ENCODE results near the gene MERTK. TPM values are rescaled to one million over a fixed set of nuclear protein-coding genes. Genes with fewer than 3 reads are reported as not detected.
"Not testable (repeated sequence)": the region's sequence is repeated elsewhere in the genome, so short reads cannot be mapped to it uniquely, and the experiment has no call there.

The MERTK gene
- total RNA-seq, 2 experiments from 2014 or later = 0.08 to 0.19 TPM

DNA sequence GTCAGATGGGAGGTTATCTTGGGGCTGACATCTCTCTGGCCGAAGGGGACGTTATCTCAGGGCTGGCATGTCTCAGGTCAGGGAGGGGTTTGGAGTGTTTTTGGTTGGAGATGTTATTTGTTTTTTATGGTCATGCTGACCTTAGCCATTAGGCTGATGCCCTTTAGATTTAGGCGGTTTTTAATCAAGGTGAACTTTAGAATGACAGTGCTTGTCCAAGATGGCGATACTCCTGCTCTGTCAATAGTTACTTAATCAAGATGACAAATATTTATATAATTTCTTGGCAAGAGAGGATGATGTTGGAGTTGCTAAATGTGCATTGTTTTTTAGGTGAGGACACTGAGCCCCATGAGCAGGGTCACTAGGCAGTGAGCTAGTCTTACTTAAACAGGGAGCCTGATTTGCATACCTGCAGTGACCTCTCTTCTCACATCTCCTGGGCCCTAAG is 34.5 kb downstream of the MERTK start:
- Mint-ChIP-seq H3K36me3 (ENCODE audit: low read depth) (no peaks in the 10 kb centered on the region), H3K27ac (no peak overlapping the region), H3K9me3 (no peaks in the 10 kb centered on the region), H3K4me3 (no peak overlapping the region), H3K4me1 (ENCODE audit: low read depth) (no peaks in the 10 kb centered on the region), H3K27me3 (peaks cover 8% of the 10 kb centered on the region)
- no peak for ATAC-seq (ENCODE audit: poor library complexity)
- CTCF ChIA-PET = no interaction called here
- TF ChIP-seq, protein P1, sequence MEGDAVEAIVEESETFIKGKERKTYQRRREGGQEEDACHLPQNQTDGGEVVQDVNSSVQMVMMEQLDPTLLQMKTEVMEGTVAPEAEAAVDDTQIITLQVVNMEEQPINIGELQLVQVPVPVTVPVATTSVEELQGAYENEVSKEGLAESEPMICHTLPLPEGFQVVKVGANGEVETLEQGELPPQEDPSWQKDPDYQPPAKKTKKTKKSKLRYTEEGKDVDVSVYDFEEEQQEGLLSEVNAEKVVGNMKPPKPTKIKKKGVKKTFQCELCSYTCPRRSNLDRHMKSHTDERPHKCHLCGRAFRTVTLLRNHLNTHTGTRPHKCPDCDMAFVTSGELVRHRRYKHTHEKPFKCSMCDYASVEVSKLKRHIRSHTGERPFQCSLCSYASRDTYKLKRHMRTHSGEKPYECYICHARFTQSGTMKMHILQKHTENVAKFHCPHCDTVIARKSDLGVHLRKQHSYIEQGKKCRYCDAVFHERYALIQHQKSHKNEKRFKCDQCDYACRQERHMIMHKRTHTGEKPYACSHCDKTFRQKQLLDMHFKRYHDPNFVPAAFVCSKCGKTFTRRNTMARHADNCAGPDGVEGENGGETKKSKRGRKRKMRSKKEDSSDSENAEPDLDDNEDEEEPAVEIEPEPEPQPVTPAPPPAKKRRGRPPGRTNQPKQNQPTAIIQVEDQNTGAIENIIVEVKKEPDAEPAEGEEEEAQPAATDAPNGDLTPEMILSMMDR (IDR thresholded peaks at IDR 0.05) = no peak
- POLR2A ChIA-PET = no interaction called here
- no peak for DNase-seq
- H3K27me3 ChIP-seq (ENCODE audit: control insufficient read depth in 1 of 2, insufficient read depth in 2 of 2, low read length in 2 of 2) = no peaks in the 10 kb centered on the region
- no peak overlapping the region for H3K27ac ChIP-seq (ENCODE audit: low read depth in 1 of 2, low read length in 2 of 2)
- intact Hi-C loops (cut with DNase I, micrococcal nuclease) = no loop called here
- H3K9me3 ChIP-seq (ENCODE audit: control insufficient read depth in 1 of 2, insufficient read depth in 1 of 2, low read length in 2 of 2) = no peaks in the 10 kb centered on the region
- no peak overlapping the region for H3K4me3 ChIP-seq (ENCODE audit: low read length)
- H3K36me3 ChIP-seq (ENCODE audit: insufficient read depth, low read length) = no peaks in the 10 kb centered on the region
- H3K4me1 ChIP-seq (ENCODE audit: insufficient read depth, low read length) = no peaks in the 10 kb centered on the region

DNA sequence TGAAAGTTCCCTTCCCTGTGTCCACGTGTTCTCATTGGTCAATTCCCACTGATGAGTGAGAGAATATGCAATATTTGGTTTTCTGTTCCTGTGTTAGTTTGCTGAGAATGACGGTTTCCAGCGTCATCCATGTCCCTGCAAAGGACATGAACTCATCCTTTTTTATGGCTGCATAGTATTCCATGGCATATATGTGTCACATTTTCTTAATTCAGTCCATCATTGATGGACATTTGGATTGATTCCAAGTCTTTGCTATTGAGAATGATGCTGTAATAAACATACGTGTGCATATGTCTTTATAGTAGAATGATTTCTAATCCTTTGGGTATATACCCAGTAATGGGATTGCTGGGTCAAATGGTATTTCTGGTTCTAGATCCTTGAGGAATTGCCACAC is 35.5 kb downstream of the MERTK start:
- H3K36me3 Mint-ChIP-seq (ENCODE audit: low read depth); H3K9me3 Mint-ChIP-seq; H3K36me3 ChIP-seq (ENCODE audit: insufficient read depth, low read length); H3K9me3 ChIP-seq (ENCODE audit: control insufficient read depth in 1 of 2, insufficient read depth in 1 of 2, low read length in 2 of 2); H3K4me3 ChIP-seq (ENCODE audit: low read length); H3K27ac Mint-ChIP-seq; POLR2A ChIA-PET; H3K4me1 Mint-ChIP-seq (ENCODE audit: low read depth); H3K27ac ChIP-seq (ENCODE audit: low read depth in 1 of 2, low read length in 2 of 2); H3K4me3 Mint-ChIP-seq; H3K27me3 ChIP-seq (ENCODE audit: control insufficient read depth in 1 of 2, insufficient read depth in 2 of 2, low read length in 2 of 2); intact Hi-C loops (cut with DNase I, micrococcal nuclease); DNase-seq; ATAC-seq (ENCODE audit: poor library complexity); CTCF ChIA-PET; H3K4me1 ChIP-seq (ENCODE audit: insufficient read depth, low read length); H3K27me3 Mint-ChIP-seq: not testable (repeated sequence)

DNA sequence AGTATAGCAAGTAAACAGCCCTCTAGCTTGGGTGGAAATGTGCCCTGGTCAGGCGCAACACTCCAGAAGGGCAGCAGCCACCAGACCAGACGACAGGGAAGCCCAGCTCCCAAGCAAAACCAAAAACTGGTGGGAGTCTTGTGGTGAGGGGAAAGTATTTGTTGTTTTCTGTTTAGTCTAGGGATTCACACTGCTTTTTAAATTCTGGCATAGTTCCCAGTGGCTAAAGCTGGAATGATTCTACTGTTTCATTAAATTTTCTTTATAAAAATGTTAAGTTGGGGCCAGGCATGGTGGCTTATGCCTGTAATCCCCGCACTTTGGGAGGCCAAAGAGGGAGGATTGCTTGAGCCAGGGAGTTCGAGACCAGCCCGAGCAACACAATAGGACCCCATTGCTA is 38.5 kb downstream of the MERTK start:
- no peak overlapping the region for H3K4me3 ChIP-seq (ENCODE audit: low read length)
- H3K4me3 Mint-ChIP-seq = no peak overlapping the region
- DNase-seq = no peak
- H3K36me3 Mint-ChIP-seq (ENCODE audit: low read depth) = no peaks in the 10 kb centered on the region
- peaks cover 10% of the 10 kb centered on the region for H3K27me3 Mint-ChIP-seq
- TF ChIP-seq, protein P1 (IDR thresholded peaks at IDR 0.05) = no peak
- ATAC-seq (ENCODE audit: poor library complexity) = no peak
- H3K4me1 ChIP-seq (ENCODE audit: insufficient read depth, low read length) = no peaks in the 10 kb centered on the region
- ChIA-PET POLR2A (no interaction called here), CTCF (no interaction called here)
- no peaks in the 10 kb centered on the region for H3K4me1 Mint-ChIP-seq (ENCODE audit: low read depth)
- no peaks in the 10 kb centered on the region for H3K36me3 ChIP-seq (ENCODE audit: insufficient read depth, low read length)
- H3K27me3 ChIP-seq (ENCODE audit: control insufficient read depth in 1 of 2, insufficient read depth in 2 of 2, low read length in 2 of 2) = no peaks in the 10 kb centered on the region
- no peak overlapping the region for H3K27ac ChIP-seq (ENCODE audit: low read depth in 1 of 2, low read length in 2 of 2)
- H3K9me3 ChIP-seq (ENCODE audit: control insufficient read depth in 1 of 2, insufficient read depth in 1 of 2, low read length in 2 of 2) = no peaks in the 10 kb centered on the region
- no peak overlapping the region for H3K27ac Mint-ChIP-seq
- intact Hi-C loops (cut with DNase I, micrococcal nuclease) = no loop called here
- H3K9me3 Mint-ChIP-seq = no peaks in the 10 kb centered on the region

DNA sequence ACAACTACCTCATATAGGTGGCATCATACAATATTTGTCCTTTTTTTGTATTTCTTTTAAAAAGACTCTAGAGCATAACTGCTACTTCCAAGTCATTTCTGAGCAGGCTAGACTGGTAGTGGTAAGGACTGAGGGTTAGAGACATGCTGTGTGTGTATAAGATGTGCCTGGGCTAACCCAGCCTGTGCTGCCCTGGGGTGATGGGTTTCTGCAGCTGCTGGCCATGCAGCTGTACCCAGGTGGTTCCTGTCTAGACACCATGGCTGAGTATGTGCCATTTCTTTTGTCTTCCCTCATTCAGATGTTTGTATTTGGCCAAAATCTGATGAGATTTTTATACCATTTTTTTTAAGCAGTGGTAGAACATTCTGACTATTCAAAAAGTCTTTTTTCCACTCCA is 40.0 kb downstream of the MERTK start:
- no peak overlapping the region for H3K27ac ChIP-seq (ENCODE audit: low read depth in 1 of 2, low read length in 2 of 2)
- ChIA-PET POLR2A (interaction anchor here (0.8 kb wide), 1 partner anchor 38 kb away, joined by 3 read pairs; no protein-coding TSS in a partner anchor), CTCF (no interaction called here)
- Mint-ChIP-seq H3K27ac (no peak overlapping the region), H3K27me3 (peaks cover 17% of the 10 kb centered on the region), H3K4me1 (ENCODE audit: low read depth) (no peaks in the 10 kb centered on the region), H3K4me3 (no peak overlapping the region), H3K36me3 (ENCODE audit: low read depth) (no peaks in the 10 kb centered on the region), H3K9me3 (no peaks in the 10 kb centered on the region)
- H3K27me3 ChIP-seq (ENCODE audit: control insufficient read depth in 1 of 2, insufficient read depth in 2 of 2, low read length in 2 of 2) = no peaks in the 10 kb centered on the region
- no peak for DNase-seq
- H3K9me3 ChIP-seq (ENCODE audit: control insufficient read depth in 1 of 2, insufficient read depth in 1 of 2, low read length in 2 of 2) = no peaks in the 10 kb centered on the region
- intact Hi-C loops (cut with DNase I, micrococcal nuclease) = no loop called here
- H3K4me1 ChIP-seq (ENCODE audit: insufficient read depth, low read length) = no peaks in the 10 kb centered on the region
- ATAC-seq (ENCODE audit: poor library complexity) = no peak
- TF ChIP-seq, protein P1 (IDR thresholded peaks at IDR 0.05) = no peak
- no peak overlapping the region for H3K4me3 ChIP-seq (ENCODE audit: low read length)
- H3K36me3 ChIP-seq (ENCODE audit: insufficient read depth, low read length) = no peaks in the 10 kb centered on the region

Measured in CD4-positive, alpha-beta T cell (primary cell).